Left cardiac atrium (tissue), 4 donors: ENCODE measurements around the gene KCNG2. TPM values are rescaled to one million over a fixed set of nuclear protein-coding genes. Genes with fewer than 3 reads are reported as not detected.
"Not testable (repeated sequence)": the region's sequence is repeated elsewhere in the genome, so short reads cannot be mapped to it uniquely, and the experiment has no call there.

Experiments used
- ATAC-seq, 2 donors: fragments of 200-7000 bp; cut with Tn5 transposase; one replicate each; pipeline ENCODE4 v1.9.1; 2020; ENCODE audit warnings: mild to moderate bottlenecking in 2 of 2, moderate library complexity in 2 of 2
- DNase-seq: peaks from one replicate; pipeline ENCODE4 v3.0.0-alpha.2; 2020
- intact Hi-C, 2 donors: fragments of 100-400 bp; cut with DNase I; formaldehyde crosslinking; loops; one replicate each; pipeline versions ENCODE4 v1.14.1 to v1.15.1; 2022 to 2023
- total RNA-seq, 2 donors: library from RNA; stranded (reverse); fragmentation: NEBNext Ultra II Directional; extraction: Animal tissue kit (Norgen Biotek cat#: 25700); gene quantifications; one replicate each; pipeline ENCODE4 v1.2.1, GENCODE V29; 2021
- donor health status: DM: no; HTN: yes; CAD: no.
- donor health status: DM: no; HTN: yes; CAD: no; lungs with severe emphysema.
- donor health status: DM: yes; HTN: yes; CAD: no.
- donor health status: Dilated cardiomyopathy.

Gene KCNG2
- total RNA-seq, 2 donors from 2014 or later, result 0.15 TPM; not detected in 1

- ATAC-seq, result no peak
- intact Hi-C loops, result no loop called here
- DNase-seq, result no peak
These were observed 77.1 kb downstream of the KCNG2 start for GRCh38 chr18:79874553-79875530.

DNA sequence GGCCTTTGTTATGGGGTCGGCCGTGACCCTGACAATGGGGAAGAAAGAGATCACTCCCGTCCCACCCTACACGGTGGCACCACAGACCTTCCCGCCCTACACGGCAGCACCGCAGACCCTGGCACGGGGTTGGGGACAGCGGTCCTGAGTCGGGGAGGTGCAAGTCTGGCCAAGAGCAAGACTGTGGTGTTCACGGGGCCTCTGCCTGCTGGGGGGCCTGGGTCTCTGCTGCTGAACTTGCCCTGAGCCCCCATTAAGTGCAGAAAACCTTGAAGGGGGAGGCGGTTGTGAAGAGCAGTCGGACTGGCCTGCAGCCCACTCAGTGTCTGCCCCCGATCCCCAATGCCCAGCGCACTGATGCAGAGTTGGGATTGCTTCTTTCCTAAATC is 77.8 kb downstream of the KCNG2 start:
- no peak for ATAC-seq
- DNase-seq, result no peak

DNA sequence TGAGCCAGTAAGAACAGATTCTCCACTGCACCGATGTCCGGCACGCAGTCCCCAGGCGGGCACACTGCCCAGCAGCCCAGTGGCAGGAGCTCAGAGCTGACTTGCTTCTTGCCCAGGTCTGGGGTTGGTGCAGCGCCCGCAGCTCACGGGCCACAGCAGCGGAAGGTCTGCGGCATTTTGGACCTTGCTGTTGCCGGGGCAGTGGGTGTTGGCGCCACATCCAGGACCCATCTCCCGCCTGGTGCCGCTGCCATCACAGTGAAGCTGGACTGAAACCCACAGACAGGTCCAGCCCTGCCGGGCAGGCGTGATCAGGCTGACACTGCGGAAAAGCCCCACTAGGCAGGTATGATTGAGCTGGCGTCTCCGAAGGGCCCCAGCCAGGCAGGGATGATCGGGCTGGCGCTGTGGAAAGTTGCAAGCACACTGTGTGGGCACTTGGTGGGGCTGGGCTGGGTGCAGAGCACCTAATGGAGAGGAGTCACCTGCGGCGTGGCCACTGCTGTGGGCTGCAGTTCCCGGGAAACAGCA is 78.3 kb downstream of the KCNG2 start:
- no peak for ATAC-seq

More for the DNA sequence above, 77.8 kb downstream of the KCNG2 start:
- intact Hi-C loops, result no loop called here

DNA sequence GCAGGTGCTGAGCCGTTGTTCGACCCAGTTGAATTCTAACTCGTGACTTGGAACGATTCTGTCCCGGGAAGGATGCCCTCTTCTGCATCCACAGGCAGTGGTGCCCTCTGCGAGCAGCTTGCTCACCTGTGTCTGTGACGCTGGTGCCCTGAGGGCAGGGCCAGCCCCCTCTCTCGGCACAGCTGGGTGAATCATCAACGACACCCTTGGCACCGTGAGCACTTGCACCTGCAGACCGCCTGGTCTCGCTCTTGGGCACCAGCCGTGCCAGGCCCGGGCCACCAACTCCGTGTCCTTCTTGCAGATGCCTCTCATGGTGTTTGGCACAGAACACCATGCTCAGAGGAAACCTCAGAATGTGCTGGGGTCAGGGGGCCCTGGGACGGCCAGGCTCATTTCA is 78.8 kb downstream of the KCNG2 start:
- intact Hi-C loops, result no loop called here
- no peak for DNase-seq
- no peak for ATAC-seq

More for the DNA sequence above, 78.3 kb downstream of the KCNG2 start:
- no peak for DNase-seq
- intact Hi-C loops, result no loop called here

DNA sequence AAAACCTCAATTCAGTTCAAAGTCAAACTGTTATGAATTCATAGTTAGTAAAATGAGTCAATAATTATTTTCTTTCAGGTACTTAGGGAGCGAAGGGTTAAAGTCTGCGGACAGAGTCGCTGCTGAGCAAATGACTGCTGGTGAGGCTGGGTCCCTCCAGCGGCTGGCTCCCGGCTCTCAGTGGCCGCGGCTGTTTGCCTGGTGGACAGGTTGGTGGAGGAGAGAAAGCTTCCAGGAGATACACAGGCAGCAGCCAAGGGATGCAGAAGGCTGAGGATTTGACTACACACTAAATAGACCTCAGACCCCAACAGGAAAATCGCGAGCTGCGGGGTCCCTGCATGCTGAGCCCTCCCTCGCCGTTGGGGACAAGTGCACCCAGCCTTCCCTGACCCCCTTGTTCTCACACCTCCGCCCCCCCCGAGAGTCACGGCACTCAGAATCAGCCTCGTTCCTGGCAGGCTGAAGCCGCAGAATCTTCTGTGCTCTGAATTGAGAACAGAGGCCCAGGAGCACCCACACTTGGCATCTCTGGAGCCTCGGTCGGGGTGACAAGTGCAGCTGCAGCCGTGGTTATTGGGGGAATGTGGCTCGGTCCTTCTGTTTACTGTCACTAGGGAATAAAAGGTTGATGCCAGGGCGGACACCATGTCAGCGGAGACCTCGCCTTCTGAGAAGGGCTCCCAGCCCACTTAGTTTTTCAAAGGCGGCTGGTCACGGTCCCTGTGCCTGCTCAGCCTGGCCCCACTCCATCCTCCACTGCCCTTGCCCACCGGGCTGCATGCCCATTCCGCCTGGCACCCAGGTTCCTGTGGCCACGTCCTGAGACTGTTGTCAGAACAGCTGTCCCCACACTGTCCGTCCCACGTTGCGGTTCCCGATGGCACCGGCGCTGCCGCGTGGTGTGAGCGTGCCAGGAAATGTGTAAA is 79.7 kb downstream of the KCNG2 start:
- no peak for ATAC-seq
- DNase-seq, result no peak
- intact Hi-C loops, result no loop called here

DNA sequence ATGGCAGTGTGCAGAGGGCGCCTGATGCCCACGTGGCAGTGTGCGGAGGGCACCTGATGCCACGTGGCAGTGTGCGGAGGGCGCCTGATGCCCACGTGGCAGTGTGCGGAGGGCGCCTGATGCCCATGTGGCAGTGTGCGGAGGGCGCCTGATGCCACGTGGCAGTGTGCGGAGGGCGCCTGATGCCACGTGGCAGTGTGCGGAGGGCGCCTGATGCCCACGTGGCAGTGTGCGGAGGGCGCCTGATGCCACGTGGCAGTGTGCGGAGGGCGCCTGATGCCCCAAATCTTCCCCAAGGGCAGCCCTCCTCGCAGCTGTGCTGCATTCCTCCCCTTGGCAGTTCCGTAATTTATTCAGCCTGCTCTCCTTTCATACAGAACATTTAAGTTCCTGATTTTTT is 80.5 kb downstream of the KCNG2 start:
- intact Hi-C loops, DNase-seq, ATAC-seq: not testable (repeated sequence)

DNA sequence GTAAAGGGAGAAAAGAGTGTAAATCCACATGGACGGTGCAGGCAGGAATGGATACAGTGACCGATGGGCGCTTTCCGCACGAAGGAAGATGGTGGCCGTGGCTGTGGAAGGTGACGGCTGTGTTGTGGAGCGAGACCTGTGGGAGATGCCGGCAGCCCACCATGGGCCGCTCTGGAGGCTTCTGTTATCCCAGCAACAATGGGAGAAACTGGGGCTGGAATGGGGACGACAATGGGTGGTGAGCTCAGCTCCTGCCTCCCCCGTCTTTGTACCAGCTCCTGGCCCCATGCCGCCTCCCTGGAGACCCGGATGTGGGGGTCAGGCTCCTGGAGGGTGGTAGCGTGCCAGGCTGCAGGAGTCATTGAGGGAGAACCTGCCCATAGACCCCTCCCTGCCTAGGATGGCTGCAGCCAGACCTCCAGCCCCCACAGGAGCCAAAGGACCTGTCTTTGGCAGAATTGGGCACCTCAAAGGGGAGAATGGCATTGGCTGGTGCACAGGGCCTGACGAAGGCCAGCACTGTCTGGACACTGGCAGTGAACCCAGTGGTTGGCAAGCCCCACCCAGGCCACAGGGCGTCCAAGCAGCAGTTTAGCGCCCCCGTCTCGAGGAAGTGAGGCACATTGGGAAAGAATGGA is 81.1 kb downstream of the KCNG2 start:
- no peak for ATAC-seq
- DNase-seq, result no peak
- intact Hi-C loops, result no loop called here

- DNase-seq, result no peak
- no peak for ATAC-seq
- intact Hi-C loops, result no loop called here
These were observed 81.8 kb downstream of the KCNG2 start for GRCh38 chr18:79879566-79879965.

DNA sequence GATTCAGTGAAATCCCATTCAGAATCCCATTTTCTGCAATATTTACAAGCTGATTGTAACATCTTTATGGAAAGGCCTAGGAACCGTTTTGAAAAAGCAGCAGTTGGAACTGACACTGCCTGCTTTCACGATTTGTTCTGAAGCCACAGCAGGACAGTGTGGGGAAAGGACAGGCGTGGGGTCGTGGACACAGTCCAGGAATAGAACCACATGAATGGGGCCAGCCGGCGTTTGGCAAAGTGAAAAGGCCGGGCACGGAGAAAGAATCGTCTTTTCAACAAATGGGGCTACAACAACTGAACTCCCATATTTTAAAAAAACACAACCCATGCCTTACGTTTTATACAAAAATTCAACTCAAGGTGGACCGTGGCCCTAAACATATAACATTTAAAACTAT is 84.0 kb downstream of the KCNG2 start:
- intact Hi-C loops, result no loop called here
- no peak for DNase-seq

DNA sequence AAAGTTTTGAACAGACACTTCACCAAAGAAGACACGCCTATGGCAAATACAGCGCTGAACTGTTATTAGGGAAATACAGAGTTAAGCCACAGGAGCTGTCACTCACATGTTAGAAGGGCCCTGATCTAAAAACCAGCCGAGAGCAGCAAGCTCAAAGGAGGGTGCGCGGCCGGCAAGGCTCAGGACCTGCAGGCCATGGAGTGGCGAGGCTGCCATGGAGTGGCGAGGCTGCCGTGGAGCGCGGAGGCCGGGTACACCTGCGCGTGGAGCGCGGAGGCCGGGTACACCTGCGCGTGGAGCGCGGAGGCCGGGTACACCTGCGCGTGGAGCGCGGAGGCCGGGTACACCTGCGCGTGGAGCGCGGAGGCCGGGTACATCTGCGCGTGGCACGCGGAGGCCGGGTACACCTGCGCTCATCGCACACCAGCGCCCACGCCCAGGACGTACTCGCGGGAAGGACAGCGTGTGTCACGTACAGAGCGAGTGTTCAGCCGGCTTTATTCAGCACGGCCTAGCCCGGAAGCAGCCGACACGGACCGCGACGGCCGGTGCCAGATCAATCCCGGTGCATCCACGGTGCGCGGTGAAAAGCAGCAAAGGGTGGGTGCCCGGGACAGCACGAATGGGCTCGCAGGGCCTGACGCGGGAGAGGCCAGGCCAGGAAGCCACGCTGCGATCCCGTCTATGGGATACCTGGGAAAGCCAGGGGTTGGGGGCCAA is 84.9 kb downstream of the KCNG2 start:
- intact Hi-C loops, result no loop called here
- no peak for DNase-seq
- ATAC-seq, result no peak

More for the DNA sequence above, 84.0 kb downstream of the KCNG2 start:
- ATAC-seq, result no peak

GRCh38 chr18:79883461-79884293 is 85.9 kb downstream of the KCNG2 start:
- intact Hi-C loops, result no loop called here
- DNase-seq, result no peak
- no peak for ATAC-seq

DNA sequence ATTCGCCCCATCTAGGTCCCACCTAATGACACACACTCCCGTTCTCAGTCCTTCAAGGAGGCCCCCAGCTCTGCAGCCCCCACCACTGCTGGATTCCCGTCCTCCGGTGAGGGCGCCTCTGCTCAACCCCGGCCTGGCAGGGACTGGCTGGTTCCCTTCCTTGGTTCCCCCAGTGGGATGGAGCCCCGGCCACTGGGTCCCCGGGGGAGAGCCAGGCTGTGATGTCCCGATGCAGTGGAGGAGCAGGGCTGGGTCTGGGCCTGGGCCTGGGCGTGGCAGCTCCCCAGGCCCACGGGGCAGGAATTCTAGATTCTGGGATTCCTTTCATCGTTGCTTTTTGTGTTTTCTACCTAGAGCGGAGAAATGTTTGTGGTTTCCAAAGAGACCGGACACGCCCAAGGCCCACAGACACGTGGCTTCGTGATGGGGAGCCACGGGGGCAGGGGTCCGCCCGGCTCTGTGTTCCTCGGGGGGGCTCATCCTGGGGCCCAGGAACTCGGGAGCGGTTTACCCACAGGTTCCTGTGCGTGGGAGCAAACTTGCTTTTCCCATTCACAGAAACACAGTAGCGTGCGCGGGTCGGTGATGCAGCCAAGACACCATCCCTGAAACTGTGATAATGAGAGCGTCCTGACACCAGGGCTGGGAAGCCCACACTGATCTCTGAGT is 86.7 kb downstream of the KCNG2 start:
- ATAC-seq (no peak), DNase-seq (no peak)
- intact Hi-C loops, result no loop called here

DNA sequence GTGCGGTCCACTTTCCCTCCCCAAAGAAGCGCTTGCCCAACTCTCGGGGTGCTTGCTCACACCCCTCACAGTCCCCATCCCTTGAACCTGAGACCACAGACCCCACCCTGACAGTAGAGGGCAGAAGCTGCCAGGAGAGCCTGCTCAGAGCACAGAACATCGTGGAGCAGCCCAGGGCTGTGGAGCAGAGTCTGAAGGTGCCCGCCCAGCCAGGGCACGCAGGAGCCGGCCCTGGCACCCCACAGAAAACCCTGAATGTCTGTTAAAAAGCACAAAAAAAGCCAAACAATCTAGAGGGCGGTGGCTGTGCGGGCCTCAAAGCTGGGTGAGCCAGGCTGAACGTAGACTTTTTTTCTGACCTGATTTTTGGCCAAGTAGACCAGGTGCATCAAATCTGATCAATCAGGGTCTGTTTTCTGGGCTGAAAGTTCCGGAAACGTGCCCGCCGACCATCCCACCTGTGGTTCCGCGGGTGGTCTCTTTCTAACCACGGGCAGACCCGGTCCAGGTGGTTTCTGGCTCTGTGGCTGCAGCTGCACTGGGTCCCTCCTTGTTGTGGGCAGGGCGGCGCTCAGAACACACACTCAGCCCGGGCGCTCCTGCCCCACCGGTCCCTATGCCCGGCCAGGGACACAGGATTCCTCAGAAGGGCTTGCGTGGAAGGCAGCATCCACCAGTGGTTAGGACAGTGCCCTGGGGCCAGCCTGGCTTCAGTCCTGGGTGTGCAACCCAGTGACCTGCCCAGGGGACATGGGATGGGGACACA is 87.4 kb downstream of the KCNG2 start:
- intact Hi-C loops, result no loop called here
- DNase-seq (no peak), ATAC-seq (no peak)

GRCh38 chr18:79887181-79888000 is 89.7 kb downstream of the KCNG2 start:
- intact Hi-C loops, result no loop called here
- no peak for ATAC-seq
- DNase-seq, result no peak

- ATAC-seq, result peak in 1 of 2 donors; percentile 19
- no peak for DNase-seq
- intact Hi-C loops, result no loop called here
These were observed 90.3 kb downstream of the KCNG2 start for GRCh38 chr18:79888016-79888415.

- intact Hi-C loops, result no loop called here
- DNase-seq, result no peak
- ATAC-seq, result no peak
These were observed 91.8 kb downstream of the KCNG2 start for GRCh38 chr18:79889569-79889968.
